Activated CD8-positive, alpha-beta memory T cell treated with anti-CD3 and anti-CD28 coated beads for 4 hours (primary cell): Measurements from ENCODE around the gene TMEM168.
"Not testable (repeated sequence)": the region's sequence is repeated elsewhere in the genome, so short reads cannot be mapped to it uniquely, and the experiment has no call there.

Experiments used
- DNase-seq, 2 donors: peaks; one replicate each; pipeline ENCODE4 v3.0.0-alpha.2; 2020; ENCODE audit warnings: low read depth in 2 of 2

Gene TMEM168

DNA sequence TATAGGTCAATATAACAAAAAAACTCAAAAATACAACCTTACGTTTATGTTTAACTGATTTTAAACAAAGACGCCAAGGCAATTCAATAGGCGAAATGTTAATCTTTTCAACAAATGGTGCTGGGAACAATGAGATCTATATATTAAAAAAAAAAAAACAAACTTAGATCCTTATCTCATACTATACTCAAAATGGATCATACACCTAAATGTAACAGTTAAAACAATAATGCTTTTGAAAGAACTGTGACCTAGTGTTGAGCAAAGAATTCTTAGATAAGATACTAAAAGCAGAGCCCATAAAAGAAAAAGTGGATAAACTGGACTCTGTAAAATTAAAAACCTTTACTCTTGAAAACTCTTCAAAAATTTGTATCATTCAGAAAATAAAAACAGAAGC lies 8.6 kb downstream of the TMEM168 start:
- no peak for DNase-seq

DNA sequence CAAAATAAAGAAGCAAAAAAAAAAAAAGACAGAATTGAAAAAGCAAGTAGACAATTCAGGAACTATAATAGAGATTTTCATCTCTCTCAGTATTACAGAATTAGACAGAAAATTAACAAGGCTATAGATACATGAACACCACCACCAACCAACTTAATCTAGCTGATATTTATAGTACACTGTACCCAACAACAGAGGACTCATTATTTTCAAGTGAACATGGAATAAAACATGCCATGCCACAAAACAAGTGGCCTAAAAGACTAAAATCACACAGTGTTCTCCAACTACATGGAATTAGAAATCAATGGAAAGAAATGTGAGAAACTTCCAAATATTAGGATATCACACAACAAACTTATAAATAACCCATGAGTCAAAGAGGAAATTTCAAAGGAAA lies 9.1 kb downstream of the TMEM168 start:
- DNase-seq: no peak

DNA sequence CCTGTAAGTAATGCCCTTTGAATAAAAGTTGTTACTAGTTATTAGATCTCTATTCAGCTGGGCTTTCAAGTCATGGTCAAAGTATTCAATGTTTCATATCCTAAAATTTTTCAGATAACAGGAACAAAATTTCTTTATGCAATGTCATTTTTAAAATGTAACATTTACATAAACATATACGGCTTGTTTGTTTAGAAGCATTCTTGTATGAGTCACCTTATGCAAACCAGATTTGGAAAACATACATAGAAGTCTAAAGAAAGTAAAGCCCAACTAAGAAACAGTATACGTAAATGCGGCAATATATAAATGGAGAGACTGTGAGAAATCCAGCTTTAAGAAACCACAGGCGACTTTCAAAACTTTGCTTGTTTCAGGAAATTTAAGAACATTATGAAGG lies 10.5 kb downstream of the TMEM168 start:
- no peak for DNase-seq

DNA sequence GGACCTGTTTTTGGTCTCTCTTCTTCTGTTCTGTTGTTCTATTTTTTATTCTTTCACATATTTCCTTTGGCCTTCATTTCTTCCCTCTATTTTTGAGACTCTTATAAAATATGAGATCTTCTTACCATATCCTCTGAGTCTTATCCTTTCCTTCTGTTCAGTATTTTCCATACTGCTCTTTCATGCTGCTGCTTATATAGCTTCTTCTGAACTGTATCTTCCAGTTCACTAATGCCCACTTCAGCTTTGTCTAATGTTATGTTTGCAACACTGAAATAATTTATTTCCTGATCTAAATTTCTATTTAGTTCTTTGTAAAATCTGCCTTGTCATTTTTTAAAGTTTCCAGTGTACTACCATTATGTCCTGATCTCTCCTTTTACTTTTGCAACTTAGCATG lies 12.8 kb downstream of the TMEM168 start:
- no peak for DNase-seq

DNA sequence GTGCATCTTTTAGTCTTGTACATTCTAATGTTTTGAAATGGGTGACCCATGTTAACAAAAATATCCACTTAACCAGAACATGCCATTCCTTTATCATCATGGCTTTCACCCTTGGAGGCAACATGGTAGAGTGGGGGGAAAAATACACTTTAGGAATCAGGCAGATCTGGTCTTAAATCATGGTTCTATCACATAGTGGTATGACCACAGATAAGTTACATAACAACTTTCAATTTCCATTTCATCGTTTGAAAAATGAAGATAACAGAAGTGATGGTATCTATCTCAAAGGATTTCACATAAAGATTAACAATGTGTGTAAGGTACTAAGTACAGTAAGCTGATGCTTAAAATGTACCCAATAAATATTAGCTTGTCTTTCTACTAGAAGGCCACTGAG lies 19.0 kb downstream of the TMEM168 start:
- no peak for DNase-seq

DNA sequence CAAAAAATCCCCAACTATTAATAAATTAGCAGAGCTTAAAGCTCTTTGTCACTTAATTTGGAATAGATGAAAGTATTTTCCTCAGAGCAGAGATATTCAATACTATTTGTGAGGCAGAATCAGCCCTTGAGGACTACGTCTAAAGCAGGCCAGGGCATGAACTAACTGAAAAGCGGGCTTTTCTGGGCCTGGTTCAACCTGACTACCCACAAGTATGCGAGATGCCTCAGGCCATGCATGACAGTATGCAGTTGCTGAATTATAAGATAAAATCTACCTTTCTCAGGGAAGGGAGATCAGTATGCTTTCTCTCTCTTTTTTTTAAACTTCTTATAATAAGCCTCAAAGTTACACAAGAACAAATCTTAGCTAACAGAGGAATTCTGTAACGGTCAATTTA lies 20.1 kb downstream of the TMEM168 start:
- no peak for DNase-seq

DNA sequence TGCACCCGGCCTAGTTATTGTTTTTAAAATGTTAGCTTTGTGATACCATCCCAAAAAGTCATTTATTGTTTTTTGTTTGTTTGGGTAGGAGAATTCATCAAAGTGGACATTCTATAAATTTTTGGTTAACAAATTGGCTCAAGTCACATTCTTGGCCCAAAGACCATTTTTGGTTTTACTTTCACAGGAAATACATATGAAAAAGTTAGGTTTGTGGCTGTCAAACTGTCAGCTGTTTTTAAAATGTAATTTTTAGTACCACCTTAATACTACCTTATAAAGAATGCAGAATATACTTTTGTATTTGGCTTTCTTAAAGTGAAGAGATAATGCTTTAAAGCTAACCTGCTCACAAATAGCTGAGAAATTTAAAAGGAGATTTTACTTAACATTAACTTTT lies 25.1 kb downstream of the TMEM168 start:
- DNase-seq: no peak

DNA sequence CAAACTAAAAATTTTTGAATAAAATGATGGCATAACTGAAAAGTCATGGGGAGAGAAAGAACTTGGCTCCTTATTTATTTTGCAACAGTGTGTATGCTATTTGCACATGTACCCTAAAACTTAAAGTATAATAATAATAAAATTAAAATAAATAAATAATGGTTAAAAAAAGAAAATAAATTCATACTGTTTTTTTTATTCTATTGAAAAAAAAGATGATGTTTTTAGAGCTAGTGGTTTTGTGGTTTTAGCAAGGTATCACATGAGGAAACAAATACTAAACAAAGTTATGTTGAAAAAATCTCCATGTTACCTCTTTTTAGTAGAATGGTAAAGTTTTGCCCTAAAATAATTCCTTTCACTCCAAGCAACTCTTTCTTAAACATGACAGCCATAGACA lies 26.2 kb downstream of the TMEM168 start:
- no peak for DNase-seq

DNA sequence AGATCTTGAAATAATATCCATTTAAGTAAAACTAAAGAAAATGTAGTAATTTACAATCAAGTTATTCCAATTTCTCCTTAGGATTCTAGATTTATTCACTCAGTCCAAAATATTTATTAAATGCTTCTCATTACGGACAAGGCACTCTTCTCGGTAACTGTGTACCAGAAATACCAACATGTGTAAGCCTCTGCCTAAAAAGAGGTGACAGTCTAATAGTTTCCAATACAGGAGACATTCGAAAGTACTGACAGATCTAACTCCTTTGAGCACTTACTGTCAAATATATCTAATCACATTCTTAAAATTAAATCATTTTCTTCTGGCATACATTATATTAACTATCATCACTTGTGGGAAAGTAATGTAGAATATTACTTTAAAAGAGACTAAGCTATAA lies 26.9 kb downstream of the TMEM168 start:
- DNase-seq: no peak

DNA sequence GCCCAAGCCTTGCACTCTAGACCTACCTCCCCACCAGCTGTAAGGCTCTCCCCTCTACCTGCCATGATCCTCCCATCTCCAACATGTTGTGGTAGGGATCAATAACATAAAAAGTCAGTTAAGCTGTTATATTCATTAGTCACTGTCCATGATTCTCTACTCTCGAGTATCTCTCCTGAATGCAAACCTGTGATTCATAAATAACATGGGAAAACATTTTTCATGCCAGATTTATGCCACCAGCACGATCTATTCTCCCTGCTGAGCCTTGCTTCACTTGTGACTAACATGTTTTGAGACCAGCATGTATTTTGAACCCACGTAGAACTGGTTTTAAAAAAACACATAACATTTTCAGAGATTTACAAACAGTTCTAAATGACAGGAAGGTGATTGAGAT lies 30.3 kb downstream of the TMEM168 start:
- no peak for DNase-seq

DNA sequence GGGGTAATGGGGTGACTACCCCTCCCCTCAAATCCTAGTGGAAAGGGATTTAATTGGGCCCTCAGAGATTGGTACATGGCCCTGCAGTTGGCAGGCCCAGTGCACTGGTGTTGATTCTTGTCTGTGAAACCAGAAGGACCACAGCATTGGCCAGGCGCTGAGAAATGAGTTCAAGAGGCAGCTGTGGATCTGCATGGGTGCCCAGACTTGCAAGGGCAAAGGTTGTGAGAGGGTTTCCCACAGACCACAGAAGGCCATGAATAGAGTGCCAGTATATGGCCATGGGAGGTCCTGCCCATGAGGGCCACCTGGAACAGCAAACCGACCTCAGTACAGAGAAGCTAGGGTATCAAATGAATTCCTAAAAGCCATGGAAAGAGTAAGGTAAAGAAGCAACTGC lies 32.9 kb downstream of the TMEM168 start:
- DNase-seq: no peak

DNA sequence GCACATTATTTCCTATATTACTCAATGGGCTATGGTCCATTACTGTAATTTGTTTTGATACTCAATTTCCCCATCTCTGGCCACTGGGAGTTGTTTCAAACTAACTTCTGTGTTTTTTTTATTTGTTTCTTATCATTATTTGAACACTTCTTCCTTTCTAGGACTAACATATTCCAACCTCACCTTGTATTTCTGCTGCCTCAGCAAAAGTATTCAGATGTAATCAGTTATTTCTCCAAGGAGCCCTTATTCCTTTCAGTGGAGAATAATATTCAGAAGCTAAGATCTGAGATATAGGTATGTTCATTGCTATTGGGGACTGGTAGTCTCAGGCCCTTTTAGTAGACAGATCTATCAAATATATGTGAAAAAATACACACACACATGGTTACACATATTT lies 36.9 kb downstream of the TMEM168 start:
- DNase-seq: no peak

DNA sequence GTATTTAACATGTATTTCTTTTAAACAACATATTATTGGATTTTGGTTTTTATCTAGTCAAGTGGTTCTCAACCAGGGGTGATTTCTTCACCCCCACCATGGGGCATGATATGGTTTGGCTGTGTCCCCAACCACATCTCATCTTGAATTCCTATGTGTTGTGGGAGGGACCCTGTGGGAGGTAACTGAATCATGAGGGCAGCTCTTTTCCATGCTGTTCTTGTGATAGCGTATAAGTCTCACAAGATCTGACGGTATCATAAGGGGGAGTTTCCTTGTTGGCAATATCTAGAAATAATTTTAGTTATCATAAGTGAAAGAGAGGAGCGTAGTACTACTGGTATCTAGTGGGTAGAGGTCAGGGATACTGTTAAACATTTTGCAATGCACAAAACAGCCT lies 37.6 kb downstream of the TMEM168 start:
- no peak for DNase-seq

DNA sequence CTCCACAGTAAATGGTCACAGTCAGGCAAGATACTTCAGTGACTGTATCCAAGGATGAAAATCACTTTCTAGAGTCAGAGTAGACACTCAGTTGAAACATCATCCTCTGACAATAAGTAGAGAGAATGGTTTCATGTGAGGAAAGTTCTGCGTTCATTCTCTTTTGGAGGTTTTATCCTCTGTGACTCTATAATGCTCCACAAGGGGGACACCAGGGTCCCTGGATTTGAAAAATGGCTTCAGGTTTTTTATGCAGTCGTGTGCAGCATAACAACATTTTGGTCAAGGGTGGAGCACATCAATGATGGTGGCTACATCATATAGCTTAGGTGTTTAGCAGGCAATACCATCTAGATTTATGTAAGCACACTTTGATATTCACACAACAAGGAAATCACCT lies 40.4 kb downstream of the TMEM168 start:
- no peak for DNase-seq

DNA sequence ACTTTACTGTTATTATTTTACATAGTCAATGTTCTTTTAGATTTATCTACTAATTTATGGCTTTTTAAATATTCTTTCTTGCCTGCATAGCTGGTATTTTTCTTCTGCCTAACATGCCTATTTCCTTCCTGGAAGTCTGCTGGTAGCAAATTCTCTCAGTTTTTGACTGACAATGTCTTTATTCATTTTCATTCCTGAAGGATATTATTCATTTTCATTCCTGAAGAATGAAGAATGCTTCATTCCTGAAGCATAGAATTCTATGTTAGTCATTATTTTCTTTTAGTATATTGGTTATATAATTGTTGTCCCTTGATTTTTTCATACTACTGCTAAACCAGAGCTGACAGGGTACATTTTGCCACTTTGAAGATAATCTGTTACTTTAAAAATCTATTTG lies 41.8 kb downstream of the TMEM168 start:
- DNase-seq: no peak

DNA sequence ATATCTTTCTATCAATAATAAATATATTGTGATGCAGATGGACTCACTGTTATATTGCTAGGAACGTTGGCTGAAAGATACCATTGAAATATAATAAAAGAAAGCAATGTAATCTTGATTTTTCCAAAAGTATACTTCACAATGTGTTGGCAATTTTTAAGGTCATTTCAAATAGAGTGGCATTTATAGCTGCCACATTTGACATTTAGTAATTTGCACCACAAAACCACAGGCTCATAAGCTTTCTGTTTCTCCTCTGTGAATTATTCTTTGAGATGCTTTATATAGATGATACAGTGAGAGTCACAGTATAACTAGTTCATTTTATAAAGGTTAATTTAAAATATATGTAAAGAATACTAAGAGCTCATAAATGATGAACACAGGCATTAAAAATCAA lies 44.6 kb downstream of the TMEM168 start:
- DNase-seq: no peak

DNA sequence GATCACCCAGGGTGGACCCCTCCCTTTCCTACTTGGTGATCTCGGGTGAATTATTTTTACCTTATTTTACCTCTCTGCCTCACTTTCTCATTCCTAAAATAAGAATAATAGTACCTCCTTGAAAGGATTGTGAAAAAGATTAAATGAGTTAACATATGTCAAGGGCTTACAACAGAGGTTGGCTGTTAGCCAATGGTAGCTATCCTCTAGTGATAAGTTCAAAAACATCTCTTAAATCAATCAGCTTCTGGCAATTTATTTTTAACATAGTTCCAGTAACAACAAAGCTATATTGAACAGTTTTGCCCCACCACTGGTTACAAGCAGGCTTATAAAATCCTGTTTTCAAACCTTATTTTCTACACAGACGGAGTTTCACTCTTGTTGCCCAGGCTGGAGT lies 45.4 kb downstream of the TMEM168 start:
- DNase-seq: no peak

DNA sequence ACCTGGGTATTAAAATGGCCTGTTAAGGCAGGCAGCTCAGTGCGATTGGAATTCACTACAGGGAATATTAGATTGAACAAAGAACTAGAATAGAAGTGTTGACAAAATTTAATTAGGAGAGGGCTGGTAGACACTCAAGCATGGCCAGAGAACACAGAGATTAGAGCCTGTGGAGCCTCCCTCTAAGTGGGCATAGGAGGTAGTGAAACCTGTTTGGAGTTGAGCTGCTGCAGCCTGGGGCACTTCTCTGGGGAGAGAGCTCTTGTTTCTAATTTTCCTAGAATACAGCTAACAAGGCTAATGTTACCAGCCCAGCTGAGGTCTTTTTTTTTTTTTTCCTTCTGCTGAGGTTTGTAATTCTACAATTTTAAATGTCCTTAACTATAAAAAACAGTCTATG lies 46.4 kb downstream of the TMEM168 start:
- DNase-seq: no peak

DNA sequence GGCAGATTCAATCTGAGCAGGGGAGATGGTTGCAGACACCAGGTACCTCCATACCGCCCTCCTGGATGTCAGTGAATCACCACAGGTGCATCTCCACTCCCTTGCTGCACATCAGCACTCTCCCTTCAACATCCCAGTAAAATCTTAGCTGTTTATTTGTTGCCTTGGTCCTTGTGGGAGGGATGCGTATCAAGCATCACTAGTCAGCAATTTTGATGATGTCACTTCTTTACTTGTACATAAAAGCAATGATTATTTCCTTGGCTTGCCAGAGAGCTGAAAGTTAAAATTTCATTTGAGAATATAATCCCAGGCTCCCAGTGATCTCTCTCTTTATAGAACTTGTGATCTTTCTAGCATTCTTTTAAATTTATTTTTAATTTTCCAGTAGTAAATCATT lies 49.5 kb downstream of the TMEM168 start:
- no peak for DNase-seq

DNA sequence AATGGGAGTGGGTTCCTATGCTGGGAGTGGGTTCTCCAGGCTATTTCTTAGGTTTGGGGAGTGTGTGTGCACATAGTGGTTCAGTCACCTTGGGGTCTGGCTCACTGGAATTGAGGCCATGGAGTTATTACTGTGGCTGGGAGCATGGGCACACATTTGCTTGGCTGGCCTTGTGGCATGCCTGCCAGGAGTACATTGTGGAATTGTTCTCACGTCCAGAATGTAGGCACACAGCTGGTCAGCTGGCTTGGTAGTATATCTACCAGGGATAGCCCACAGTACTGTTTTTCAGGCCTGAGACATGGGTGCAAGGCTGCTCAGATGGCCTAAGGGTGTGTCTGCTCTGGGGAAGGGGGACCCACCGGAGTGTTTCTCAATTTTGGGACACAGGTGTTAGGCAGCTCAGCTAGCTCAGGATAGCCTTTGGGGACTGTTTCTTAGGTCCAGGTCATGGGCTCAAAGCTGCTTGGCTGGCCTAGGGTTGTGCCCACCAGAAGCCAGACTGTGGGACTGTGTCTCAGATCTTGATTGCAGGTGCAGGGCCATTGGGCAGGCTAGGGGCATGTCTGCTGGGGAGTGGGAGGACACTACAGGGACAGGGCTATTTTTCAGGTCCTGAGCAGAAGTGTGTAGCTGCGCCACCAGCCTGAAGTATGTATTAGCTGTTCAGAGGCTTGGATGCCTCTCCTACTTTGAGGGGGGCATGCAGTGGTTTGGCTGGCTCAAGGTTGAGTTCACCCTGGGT lies 50.6 kb downstream of the TMEM168 start:
- no peak for DNase-seq

DNA sequence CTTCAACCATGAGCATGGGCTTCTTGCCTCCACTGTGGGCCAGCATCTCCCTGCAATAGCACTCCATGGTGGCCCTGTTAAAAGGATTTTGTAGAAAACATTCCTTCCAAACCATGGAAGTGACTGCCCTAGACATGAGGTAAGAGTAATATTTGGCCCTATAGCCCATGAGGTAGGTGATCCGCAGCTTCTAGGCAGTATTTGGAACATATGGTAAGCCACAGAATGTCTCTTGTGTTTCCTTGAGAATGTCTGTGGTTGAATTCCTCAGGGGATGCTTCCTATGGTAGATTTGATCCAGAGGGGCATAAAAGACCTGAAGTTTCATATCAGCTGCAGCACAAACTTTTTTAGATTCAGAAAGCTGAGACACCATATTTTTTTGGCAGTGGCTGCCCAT lies 54.9 kb downstream of the TMEM168 start:
- no peak for DNase-seq

DNA sequence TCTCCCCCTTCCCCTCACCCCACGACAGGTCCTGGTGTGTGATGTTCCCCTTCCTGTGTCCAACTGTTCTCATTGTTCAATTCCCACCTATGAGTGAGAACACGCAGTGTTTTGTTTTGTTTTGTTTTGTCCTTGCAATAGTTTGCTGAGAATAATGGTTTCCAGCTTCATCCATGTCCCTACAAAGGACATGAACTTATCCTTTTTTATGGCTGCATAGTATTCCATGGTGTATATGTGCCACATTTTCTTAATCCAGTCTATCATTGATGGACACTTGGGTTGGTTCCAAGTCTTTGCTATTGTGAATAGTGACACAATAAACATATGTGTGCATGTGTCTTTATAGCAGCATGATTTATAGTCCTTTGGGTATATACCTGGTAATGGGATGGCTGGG lies 58.9 kb downstream of the TMEM168 start:
- DNase-seq: not testable (repeated sequence)

DNA sequence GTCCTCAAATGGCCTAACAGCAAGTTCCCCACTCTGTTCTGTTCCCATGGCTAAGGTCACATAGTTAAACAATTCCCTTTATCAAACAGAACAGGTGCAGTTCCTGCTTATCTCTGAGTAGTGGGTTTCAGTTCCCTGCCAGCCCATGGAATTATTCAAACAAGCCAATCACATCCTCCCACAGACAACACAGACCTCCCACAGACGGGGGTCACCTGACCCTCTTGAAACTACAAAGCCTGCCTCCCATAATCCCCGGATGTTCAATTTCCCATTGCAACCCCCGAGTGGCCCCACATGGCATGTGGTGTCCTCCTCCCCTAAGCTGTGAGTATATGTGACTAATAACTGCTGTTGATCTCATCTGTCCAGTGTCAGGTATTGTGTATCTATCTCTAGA lies 64.1 kb downstream of the TMEM168 start:
- no peak for DNase-seq

DNA sequence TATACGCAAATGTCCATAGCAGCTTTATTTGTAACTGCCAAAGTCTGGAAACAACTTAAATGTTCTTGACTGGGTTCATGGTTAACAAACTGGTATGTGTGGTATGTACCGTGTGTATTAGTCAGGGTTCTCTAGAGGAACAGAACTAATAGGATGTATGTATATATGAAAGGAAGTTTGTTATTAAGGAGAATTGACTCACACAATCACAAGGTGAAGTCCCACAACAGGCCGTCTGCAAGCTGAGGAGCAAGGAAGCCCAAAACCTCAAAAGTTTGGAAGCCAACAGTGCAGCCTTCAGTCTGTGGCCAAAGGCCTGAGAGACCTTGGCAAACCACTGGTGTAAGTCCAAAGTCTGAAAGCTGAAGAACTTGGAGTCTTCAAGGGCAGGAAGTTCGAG lies 66.8 kb downstream of the TMEM168 start:
- DNase-seq: no peak
